Pons (tissue), 1 donor: ENCODE data around the gene NAXE.

ENCODE experiments used
- DNase-seq: peaks from one replicate; pipeline ENCODE4 v3.0.0-alpha.2; 2016; ENCODE audit warnings: low spot score

The NAXE gene

DNA sequence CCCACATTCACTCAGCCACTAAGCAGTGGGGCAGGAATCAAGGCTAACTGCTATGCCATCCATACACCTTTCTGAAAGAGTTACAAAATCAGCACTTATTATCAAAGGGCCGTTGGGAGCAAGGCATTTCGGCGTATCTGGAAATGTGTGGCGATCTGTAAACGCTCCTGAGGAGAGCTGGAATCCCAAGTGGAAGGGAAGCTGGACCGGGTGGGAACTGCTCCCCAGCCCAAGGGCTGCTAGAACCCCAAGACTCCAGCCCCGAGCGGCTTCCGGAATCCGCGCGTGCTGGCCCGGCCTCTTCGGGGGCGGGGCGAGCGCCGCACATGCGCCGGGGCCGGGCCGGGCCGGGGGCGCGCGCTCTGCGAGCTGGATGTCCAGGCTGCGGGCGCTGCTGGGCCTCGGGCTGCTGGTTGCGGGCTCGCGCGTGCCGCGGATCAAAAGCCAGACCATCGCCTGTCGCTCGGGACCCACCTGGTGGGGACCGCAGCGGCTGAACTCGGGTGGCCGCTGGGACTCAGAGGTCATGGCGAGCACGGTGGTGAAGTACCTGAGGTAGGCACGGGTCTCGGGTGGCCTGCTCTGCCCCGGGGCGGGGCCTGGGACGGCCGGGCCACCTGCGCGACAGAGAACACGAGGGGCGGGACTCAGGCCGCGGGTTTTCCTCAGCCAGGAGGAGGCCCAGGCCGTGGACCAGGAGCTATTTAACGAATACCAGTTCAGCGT is at the start of gene NAXE:
TSS of gene NAXE (plus strand) at position 345 of the 726 bp plus-strand sequence. CDS start at position 374, 29 bp downstream.
- DNase-seq, result peak; percentile 60

DNA sequence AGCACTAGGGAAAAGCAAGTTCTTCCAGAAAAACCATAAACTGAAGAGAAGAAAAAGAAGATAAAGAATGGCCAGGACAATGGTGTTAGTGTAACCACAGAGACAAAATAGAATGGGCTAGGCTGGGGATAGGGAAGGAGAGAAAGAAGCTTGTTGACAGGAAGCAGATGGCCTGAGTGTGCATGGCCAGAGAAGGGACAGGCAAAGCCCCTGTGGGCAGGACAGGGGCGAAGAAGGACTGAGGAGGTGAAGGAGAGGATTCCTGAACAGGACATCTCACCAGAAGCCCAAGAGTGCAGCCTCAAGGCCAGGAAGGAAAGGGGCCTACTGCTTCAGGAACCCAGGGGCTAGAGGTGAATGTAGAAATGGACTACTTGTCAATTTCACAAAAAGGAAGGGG is 48.5 kb upstream of the NAXE start:
- no peak for DNase-seq

DNA sequence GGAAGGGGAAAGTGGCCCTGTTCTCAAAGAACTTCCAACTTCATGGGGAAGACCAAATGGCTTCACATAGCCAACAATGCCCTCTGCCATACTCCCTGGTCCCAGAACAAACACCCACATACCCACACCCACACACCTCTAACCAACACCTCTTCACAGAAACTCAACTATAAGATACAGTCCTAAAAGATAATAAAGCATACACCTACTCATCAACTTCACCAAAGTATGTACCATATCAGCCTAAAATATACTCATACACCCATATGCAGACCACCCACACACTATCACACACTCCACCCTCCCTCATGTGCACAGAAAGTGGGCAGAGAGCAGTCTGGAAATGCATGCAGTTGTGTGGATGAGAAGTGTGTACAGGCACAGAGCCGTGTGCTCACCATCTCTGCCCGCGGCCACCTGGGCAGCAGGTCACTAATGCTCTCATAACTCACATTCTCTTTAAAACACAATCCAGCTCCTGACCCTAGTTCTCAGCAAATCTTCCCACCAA is 46.9 kb upstream of the NAXE start:
- no peak for DNase-seq

DNA sequence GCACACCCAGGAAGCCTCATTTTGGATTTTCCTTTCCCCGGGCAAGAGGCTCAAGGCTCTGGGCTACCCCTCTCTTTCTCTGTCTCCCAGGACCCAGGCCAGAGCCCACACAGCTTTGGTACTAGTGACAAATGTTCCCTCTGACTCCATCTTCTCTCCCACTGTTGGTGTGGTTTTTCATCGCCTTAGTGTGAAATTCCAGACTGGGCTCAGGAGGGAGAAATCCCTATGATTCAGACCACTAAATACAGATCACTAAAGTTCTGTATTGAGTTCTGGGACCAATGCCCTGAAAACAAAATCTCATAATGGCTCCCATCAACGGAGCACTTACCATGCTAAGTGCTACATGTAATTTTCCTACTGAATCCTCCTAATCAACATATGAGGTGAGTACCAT is 45.3 kb upstream of the NAXE start:
- no peak for DNase-seq

DNA sequence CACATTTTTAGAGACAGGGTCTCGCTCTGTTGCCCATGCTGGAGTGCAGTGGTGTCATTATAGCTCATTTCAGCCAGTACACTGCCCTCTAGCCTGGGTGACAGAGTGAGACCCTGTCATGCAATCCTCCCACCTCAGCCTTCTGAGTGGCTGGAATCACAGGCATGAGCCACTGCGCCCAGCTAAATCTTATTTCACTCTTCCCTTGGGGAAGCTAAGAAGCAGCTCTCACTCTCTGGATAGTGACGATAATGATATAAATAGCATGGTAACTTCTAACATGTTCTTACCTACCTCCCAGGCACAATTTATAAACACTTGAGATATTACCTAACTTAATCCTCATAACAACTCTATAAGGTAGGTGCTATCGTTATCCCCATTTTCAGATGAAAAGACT is 44.1 kb upstream of the NAXE start:
- no peak for DNase-seq

DNA sequence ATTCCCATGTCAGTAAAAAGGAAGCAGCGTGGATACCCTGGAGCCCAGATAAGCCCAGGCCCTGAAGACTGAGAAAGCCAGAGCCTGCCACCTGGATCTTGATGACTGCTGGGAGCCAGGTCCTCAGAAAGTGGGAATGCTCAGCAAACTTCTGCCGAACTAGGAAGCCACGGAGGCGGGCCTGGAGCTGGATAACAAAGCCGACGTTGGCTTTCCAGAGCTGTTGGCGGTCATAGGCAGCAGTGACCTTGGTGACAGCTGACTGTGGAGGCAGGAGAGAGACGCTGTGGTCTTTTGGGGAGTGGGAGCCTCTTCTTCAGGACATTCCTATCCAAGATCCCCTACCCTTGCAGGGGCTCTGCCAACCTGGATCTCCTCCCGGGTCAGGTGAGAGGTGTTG is 43.6 kb upstream of the NAXE start:
- DNase-seq, result no peak

DNA sequence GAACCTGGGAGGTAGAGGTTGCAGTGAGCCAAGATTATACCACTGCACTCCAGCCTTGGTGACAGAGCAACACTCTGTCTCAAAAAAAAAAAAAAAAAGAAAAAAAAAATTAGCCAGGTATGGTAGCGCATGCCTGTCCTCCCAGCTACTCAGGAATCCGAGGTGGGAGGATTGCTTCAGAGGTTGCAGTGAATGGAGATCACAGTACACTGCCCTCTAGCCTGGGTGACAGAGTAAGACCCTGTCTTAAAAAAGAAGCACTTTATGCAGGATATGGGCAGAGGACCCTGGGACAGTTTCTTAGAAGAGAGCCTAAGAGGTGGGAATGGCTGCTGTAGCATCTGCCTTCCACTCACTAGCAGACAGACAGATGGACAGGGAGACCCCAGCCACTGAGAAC is 42.2 kb upstream of the NAXE start:
- DNase-seq, result no peak

DNA sequence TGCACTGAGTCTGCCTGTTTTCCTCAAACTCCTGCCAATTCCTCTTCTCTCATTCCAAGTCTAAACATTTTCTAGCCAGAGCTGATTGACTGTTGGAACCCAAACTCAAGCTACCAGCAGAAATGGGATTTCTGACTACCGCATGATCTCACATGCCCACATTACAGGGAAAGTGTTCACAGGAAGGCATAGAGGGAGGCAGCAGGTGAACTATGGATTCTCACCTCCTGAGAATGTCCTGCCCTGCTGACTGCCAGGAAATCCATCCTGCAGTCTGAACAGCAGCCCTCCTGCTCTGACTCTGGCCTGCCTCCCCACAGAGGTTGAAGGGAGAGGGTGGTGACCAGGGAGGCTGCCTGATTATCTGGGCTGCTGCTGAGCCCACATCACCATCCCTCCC is 41.7 kb upstream of the NAXE start:
- DNase-seq, result no peak

DNA sequence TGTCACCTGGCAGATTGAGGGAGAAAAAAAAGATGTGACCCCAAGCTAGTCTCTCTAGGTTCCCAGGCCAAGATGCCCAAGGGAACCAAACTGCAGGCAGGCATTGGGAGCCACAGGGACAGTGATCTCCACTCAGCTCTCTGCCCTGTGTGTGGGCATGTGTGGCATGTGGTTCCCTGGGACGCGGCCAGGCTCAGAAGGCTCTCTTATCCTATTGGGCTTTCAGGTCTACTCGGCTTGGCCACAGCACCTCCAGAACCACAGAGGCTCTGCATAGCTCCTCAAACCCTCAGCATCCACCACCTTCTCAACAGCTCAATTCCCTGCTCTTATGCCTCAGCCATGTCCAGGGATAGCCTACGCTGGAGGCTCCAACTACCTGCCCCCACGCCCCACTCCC is 41.2 kb upstream of the NAXE start:
- no peak for DNase-seq

DNA sequence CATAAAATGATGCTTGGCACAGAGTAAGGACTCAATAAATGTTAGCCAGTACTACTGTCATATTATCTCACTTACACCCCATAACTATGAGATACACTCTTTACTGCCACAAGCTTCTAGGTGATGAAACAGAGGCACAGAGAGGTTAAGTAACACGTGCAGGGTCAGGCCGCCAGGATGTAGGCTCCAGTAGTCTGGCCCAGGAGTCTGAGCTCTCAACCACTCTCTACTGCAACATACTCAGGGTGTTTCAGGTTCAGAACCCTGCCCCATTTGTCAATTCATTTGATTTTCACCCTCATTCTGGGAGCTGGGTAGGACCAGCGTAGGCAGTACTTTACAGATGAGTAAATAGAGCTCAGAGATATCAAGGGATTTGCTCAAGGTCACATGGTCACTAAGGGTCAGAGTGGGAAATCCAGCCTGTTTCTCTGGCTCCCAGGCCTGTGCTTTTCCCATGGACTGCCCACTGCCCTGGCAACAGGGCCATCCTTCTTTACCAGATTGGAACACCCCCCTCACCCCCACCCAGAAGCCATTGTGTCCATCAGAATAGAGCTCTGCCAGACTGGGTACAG is 40.4 kb upstream of the NAXE start:
- DNase-seq, result no peak

DNA sequence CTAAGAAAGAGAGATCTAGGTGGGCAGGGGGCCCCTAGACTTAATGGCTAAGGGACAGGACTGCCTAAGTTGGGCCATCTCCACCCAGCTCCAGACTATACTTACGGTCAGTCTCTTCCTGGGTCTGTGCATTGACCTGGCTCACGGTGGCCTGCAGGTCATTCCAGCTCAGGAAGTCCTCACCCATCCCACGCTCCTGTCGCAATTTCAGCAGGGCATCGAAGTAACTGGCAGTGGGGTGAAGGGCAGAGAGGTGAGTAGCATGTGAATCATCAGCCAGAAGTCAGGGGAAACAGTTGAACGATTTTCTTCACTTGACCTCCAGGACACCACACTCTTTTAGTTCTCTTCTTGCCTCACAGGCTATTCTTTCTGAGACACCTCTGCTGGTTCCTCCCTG is 39.7 kb upstream of the NAXE start:
- DNase-seq, result no peak

DNA sequence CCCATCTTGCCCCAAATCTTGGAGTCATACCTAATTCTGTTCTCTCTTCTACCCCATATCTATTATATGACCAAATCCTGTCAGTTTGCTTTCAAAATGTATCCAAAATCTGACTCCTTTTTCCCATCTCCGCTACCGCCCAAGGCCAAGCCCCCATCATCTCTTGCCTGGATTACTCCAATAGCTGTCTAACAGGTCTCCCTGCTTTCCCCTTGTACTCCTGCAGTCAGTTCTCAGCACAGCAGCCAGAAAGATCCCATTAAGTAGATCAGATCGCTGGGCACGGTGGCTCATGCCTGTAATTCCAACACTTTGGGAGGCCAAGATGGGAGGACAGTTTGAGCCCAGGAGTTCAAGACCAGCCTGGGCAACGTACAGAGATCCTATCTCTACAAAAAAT is 39.1 kb upstream of the NAXE start:
- DNase-seq, result no peak

DNA sequence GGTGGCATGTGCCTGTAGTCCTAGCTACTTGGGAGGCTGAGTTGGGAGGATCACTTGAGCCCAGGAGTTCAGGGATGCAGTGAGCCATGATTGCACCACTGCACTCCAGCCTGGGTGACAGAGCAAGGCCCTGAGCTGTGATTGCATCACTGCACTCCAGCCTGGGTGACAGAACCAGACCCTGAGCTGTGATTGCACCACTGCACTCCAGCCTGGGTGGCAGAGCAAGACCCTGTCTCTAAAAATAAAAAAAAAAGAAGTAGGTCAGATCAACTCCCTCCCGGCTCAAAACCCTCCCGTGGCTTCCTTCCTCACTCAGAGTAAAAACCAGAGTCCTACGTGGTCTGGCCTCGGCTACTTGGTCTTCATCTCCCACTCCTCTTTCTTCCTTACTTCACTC is 38.6 kb upstream of the NAXE start:
- DNase-seq, result peak; percentile 69

DNA sequence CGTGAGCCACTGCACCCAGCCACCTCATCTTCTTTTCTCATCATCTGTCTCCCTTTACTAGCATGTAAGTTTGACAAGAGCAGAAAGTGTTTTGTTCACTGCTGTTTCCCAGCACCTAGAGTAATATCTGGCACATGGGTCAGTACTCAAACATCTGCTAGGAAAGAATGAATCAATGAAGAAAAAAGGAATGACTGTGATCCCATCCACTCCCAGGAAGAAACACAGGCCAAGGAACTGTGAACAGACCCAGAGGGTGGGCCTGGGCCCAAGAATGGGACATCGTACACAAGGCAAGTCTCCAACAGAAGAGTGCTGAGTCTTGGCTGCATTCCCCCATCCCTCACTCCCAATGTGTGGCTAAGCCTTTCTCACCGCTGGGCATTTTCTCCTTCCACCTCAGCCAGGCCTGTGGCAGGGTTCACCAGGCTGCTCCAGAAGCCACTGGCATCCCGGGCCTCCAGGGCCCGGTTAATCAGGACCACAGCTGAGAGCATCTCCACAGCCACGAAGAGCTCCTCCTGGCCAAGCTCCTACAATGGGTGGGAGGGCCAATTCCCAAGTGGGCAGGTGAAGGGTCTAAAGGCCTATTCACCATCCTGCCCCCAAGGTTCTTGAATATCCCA is 37.6 kb upstream of the NAXE start:
- DNase-seq, result no peak

DNA sequence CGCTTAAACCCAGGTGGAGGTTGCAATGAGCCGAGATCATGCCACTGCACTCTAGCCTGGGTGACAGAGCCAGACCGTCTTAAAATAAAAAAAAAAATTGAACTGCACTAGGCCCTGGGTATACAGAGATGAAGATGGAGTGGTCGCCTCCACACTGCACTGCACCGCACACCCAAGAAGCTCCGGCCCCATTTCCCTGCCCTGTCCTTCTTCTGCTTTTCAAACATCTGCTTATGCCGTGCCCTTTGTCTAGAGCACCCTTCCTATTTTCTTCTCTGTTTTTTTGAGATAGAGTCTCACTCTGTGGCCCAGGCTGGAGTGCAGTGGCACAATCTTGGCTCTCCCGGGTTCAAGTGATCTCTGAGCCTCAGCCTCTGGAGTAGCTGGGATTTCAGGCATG is 36.6 kb upstream of the NAXE start:
- DNase-seq, result no peak

DNA sequence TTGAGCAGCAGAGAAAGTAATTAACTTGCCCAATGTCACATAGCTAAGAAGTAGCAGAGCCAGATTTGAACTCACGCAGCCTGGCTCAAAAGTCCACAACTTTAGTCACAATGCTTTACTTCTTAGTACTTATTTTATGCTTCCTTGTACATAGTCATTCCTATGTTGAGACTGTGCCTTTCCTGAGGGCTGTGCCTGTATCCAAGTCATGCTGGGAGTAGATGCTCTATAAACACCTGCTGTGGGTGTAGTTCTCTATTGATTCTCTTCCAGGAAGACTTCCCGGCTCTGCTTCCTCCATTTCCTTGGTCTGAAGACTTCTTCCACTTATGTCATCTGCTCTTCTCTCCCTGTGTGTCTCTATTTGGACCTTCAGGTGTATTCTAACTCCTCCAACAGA is 35.9 kb upstream of the NAXE start:
- DNase-seq, result no peak

DNA sequence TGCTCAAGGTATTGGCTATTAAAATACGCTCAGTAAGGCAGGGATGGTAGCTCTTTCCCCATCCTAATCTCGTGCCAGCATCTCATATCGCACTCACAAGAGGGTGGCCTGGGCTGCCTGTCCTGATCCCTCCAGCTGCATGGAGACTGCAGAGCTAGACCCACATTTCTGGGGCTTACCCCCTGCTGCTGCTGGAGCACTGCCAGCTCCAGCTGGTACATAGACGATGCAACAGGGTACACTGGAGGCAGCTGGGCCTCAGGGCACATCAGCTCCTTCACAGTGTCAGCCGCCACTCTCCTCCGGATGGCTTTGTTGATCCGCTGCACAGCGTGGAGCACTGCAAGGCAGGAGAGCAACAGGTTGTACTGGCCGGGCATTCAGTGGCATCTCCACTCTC is 35.2 kb upstream of the NAXE start:
- DNase-seq, result no peak

DNA sequence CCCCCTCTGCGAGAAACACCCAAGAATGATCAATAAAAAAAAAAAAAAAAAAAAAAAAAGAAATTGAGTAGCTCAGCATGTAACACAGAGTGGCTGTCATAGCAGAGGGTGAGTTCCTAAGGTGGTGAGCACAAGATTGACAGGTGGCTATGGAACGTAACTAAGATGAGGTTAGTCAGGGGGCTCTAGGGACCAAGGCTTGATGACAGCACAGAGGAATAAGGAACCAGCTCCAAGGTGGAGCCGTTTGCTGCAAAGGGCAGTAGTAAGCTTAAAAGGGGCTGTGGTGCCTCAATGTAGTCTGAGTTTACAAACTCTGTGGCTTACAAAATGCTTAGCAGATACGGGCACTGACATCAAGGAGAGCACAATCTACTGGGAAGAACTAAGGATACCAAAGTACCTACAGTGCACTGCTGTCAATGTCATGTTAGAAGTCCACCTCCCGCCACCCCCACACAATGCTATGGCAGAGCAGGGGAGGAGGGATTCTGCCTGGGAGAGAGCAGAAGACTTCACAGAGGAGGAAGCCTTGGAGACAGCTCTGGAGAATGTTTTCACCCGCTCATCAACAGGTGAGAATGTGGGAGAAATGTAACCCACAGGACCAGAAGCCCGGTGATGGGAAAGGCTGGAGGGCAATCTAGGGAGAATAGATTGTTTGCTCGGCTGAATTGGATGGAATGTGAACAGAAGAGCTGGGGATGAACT is 32.3 kb upstream of the NAXE start:
- no peak for DNase-seq

DNA sequence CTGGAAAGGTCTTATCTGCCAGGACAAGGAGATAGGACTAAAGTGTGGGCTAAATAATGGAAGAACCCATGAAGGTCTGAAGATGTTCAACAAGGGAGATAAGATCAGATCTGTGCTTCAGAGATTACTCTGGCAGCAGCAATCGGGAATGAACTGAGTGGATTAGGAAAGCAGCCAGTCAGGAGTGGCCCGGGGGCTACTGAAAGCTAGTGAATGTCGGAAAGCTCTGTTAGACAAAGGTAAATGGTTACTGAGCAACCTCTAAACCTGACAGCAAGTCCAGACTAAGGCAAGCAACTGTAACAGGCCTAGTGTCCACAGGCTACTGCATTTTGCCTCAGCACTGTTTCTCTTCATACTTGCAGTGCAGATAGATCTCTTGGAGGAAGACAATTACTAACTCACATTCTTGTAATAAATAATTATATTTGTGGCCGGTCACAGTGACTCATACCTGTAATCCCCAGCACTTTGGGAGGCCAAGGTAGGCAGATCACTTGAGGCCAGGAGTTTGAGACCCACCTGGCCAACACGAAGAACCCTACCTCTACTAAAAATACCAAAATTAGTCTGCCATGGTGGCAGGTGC is 31.7 kb upstream of the NAXE start:
- DNase-seq, result no peak

DNA sequence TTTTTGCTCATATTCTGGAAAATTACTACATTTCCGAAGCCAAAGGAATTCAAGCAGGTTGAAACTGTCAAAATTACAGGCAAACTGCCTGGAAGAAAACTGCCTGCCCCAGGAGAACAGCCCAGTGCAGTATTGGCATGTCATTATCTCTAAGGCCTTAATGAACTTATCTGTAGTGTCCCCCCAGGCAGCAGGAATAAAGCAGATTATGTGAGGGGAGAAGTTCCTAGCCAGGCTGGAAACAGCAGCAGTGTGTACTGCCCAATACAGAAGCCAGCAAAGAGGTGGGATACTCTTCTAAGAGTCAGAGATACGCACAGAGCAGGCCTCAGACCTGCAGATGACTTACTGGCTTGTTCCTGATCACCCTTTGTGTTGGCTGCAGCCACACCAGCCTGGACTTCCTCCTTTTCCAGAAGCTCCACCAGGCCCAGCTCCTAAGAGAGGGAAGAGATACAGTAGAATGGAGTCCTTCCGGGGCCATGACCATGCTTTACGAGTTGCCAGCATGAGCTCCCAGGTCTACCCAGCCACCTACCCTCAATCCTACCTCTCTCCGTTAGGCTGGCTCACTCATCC is 30.9 kb upstream of the NAXE start:
- no peak for DNase-seq

DNA sequence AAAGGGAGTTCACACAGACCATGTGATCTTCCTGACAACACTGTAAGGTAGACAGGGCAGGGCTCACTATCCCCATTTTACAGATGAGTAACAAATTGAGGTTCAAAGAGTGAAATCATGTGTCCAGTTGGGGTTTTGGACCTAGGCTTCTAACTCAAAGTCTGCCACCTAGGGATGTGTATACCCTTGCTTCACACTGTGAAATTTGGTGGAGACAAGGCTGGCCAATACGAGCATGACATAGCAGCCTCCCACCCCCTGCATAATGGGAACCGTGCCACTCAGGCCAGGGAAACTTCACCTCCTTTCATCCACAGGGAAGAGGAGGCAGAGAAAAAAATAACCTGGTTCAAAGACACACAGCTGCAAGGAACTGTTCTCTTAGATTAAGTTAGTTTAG is 26.1 kb upstream of the NAXE start:
- no peak for DNase-seq

DNA sequence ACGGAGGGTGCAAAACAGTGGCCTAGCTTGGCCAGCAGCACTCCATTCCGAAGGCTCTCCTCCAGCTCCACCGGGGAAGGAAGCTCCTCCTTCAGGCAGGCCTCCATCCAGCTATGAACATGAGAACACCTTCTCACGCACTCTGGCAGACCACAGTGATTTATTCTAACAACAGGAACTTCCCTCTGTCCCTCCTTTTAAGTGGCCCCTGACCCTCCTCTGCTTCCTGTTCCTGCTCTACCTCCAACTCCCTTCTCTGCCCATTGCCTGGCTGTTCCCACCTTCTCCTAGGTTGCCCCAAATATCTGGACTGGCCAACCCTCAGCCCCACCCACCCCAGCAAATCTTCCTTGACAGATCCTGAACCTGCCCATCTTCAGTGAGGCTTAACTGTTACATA is 25.1 kb upstream of the NAXE start:
- DNase-seq, result no peak
